Brain pericyte (primary cell): ENCODE results near the gene FYCO1.

Experiments
- DNase-seq: peaks from one replicate; pipeline ENCODE4 v3.0.0-alpha.2; 2012; ENCODE audit warnings: low read depth, low spot score

Gene FYCO1

DNA sequence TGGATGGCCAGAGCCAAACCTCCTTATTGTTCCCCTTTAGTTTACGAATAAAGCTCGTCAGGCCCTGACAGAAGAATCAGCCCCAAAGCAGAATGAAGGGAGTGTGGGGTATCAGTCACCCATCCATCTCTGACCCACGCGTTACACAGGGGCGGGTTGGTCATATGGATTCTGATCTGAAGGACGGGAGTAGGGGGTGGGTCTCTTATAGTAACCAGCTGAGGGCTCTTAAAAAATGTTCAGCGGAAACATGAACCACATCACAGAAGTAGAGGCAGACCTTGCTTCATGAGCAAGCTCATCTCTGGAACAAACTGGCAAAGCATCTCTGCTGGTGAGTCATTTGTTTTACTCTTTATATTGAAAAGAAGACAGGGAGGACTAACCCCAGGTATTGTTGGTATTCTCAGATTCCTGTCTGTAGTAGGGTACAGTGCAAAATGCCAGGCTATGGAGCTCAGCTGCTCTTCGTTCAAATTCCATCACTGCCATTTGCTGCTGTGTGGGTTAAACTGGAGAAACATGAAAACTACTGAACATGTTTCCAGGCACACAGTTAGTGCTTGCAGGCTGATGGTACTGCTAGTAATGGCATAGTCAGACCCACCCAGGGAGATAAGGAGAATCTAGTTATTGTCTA, 52.3 kb downstream of the FYCO1 start, which contains the start of gene CXCR6:
Gene CXCR6 (plus strand): TSS at position 258 of the 640 bp plus-strand sequence. CDS start 3,018 bp downstream, outside the sequence.
- DNase-seq, result no peak

- DNase-seq, result no peak
Observed at GRCh38 chr3:45942051-45942825, 53.4 kb downstream of the FYCO1 start.

DNA sequence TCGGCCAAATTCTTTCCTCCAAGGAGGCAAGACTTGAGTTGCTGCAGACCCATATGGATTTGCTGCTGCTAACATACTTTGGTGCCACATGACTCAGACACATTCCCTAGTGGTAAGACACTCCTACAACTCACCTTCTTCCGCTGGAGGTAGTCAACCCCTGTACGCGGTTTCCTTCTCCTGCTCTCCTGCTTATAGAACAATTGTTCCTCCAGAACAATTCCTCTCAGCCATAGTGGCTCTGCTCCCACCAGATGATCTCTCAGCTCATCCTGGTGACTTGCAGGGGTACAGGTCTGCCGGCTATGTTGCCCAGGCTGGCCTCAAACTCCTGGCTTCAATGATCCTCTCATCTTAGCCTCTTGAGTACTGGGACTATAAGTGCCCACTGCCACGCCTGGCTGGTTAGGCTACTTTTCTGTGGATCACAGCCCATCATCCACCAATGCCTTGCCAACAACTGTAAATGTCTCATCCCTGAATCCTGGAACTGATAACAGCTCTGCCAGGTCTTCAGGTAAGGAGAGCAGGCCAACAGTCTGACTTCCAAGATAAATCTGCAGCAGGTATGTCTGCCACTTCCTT, 54.8 kb downstream of the FYCO1 start:
- no peak for DNase-seq

DNA sequence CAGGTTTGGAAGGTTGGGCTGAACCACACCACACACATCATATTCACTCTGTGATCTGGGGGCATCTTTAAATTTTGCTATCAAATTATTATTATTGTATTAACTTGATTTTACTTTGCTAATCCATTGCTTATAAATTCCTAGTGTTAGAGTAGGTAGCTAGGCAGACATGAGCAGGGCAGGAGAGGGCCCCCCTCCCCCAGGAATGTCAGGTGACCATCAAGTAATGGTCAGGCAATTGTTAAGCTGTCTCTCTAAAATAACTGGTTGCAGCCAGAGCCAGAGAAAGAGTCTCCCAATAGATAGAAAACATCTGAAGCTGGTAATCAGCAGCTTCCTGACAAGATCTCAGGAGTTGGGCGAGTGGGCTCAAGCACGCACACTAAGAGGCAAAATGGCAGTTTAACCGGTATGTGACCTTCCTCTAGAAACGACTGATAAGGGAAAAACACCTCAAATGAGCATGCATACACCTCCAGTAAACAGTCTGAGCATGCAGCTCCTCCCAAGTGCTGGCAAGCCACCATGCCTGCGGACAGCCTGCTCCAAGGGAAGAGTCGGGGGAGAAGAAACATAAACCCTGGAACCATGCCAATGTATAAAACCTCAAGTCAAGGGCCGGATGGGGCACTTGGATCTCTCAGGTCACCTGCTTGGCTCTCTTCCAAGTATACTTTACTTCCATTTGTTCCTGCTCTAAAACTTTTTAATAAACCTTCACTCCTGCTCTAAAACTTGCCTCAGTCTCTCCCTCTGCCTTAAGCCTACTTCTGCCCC, 55.4 kb downstream of the FYCO1 start:
- DNase-seq, result no peak

DNA sequence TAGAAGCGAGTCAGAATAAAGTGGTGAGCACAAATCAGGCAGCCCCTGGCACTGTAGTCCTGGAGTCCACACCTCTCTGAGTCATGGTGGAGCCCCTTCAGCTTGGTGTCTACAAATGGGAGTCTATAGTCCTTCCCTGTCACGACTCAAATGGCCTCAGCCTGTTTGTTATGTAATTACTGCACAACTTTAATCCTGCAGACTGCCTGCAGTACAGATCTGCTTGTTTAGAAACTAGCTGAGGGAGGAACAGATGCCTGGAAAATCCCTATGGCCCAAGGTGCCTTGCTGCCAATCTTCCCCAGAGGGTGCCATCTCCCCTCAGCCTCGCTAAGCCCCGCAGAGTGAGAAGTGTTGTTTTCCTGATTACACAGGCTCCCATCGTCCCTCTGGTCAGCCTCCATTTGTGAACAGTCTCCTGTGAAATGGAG, 56.3 kb downstream of the FYCO1 start:
- no peak for DNase-seq

GRCh38 chr3:45938864-45939263, 56.8 kb downstream of the FYCO1 start:
- DNase-seq, result peak; percentile 61

GRCh38 chr3:45938043-45938435, 57.6 kb downstream of the FYCO1 start:
- DNase-seq, result no peak

GRCh38 chr3:45937206-45938042, 58.2 kb downstream of the FYCO1 start:
- DNase-seq, result no peak

DNA sequence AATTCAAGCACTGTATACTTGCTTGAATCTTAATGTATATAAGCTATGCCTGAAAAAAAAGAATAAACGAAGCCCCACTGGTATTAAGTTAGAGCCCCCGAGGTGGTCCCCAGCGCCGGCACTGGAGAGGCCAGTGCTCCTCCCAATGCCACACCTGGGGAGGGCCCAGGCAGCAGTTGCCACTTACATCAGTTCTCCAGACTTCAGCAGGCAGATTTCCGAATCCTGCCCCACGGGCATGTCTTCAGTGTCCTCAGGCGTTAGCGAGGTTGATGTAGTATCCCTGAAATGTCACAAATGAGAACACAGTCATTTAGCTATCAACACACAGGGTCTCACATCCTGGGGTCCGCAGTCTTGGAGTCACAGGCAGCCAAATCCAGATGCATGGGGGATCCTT, 59.4 kb downstream of the FYCO1 start:
- no peak for DNase-seq

GRCh38 chr3:45933591-45933990, 62.0 kb downstream of the FYCO1 start:
- no peak for DNase-seq

DNA sequence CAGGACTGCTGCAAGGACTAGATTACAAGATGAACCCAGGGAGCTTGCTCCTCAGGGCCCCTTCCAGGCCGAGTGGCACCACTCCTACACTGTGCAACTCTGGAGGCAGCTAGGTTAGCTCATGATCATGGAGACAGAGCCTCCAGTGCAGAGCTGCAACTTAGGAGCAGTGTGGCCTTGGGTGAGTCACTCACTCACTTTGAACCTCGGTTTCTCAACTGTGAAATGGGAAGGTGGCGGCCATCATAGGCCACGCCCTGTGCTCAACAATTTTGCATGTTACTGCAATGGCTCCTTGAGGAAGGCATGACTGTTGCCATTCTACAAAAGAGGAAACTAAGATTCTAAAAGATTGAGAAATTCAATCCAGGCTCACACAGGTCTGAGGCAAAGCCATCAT, 63.5 kb downstream of the FYCO1 start:
- DNase-seq, result no peak

DNA sequence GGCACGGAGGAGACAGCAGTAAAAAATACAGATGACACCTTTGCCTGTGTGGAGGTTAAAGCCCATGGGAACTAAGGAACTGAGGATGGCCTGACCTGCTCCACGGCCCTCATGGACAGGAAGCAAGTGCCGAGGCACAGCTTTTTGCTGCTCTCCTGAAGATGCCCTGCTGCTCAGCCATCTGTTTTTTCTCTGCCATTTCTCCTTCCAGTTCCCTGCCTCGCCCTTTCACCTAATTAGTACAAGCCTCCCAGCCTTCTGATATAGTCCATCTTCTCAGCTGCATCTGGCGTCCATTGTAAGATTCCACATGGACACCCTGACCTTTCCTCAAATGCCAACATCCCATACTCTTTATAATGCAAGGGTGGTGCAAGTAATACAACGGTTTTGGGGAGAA, 64.1 kb downstream of the FYCO1 start:
- no peak for DNase-seq

GRCh38 chr3:45929042-45929679, 66.5 kb downstream of the FYCO1 start:
- no peak for DNase-seq

GRCh38 chr3:45927881-45928280, 67.7 kb downstream of the FYCO1 start:
- DNase-seq, result no peak

GRCh38 chr3:45923755-45924154, 71.9 kb downstream of the FYCO1 start:
- DNase-seq, result no peak

GRCh38 chr3:45922950-45923590, 72.6 kb downstream of the FYCO1 start:
- no peak for DNase-seq

DNA sequence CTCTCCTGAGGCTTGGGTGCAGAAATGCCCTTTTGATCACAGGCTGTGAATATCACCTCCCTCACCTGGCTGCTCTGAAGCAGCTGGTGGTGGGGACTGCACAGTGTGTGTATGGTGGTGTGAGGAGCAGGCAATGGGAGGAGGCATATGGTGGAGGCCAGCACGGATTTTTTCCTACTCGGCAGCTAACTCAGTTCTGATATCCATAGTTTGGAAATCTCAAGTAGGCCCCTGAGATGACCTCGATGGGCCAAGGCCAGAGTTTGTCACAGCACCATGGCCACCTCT, 73.6 kb downstream of the FYCO1 start:
- DNase-seq, result no peak

GRCh38 chr3:45921158-45922038, 74.2 kb downstream of the FYCO1 start:
- DNase-seq, result no peak

GRCh38 chr3:45917146-45917898, 78.3 kb downstream of the FYCO1 start:
- DNase-seq, result no peak
